Body of pancreas (tissue), 4 donors: Measurements from ENCODE around the gene ZC3H13. TPM values are rescaled to one million over a fixed set of nuclear protein-coding genes. Genes with fewer than 3 reads are reported as not detected.

Source experiments
- ATAC-seq: fragments of 150-250 bp; one replicate; pipeline ENCODE4 v1.9.1; 2016
- DNase-seq, 4 donors: peaks; one replicate each; pipeline ENCODE4 v3.0.0-alpha.2; 2019
- H3K27ac ChIP-seq, 4 donors: fragments of 200-600 bp; sonication (generic); 1 replicate in 3 of 4; 2 replicates in 1 of 4; pipeline versions ENCODE4 v1.5.1 to v1.6.1; 2016 to 2019; ENCODE audit warnings: mild to moderate bottlenecking in 1 of 4, mixed read lengths in 1 of 4, moderate library complexity in 1 of 4
- H3K27me3 ChIP-seq, 2 donors: fragments of 200-600 bp; sonication (generic); one replicate each; pipeline ENCODE4 v1.6.0; 2016; ENCODE audit warnings: mild to moderate bottlenecking in 1 of 2
- H3K36me3 ChIP-seq, 2 donors: fragments of 200-600 bp; sonication (generic); replicated peaks in 1 of 2; 2 replicates each; pipeline ENCODE4 v1.5.1; 2016; ENCODE audit warnings: low read depth in 2 of 2; ENCODE audit not compliant: insufficient read depth in 1 of 2
- H3K4me1 ChIP-seq: fragments of 200-600 bp; sonication (generic); one replicate; pipeline ENCODE4 v1.6.0; 2016
- H3K4me3 ChIP-seq, 2 donors: fragments of 200-600 bp; sonication (generic); 1 replicate in 1 of 2; 2 replicates in 1 of 2; pipeline ENCODE4 v1.5.1; 2016 to 2019
- H3K9me3 ChIP-seq, 3 donors: fragments of 200-600 bp; sonication (generic); 1 replicate in 2 of 3; 2 replicates in 1 of 3; pipeline ENCODE4 v1.5.1; 2016
- POLR2A ChIP-seq, 3 donors: fragments of 450-650 bp; IDR thresholded peaks; one replicate each; pipeline ENCODE4 v1.6.1; 2016; ENCODE audit warnings: antibody characterized with exemption in 3 of 3, mild to moderate bottlenecking in 2 of 3
- WGBS, 2 donors: methylation state at CpG; one replicate each; pipeline ENCODE4 v1.1.5; 2017; 5-methylcytosine and 5-hydroxymethylcytosine counted together
- intact Hi-C: fragments of 100-400 bp; cut with DNase I; formaldehyde crosslinking; loops from one replicate; pipeline ENCODE4 v1.15.1; 2023
- total RNA-seq, 2 donors: library from RNA; depleted of rRNA; stranded (reverse); fragments of >200 nt; gene quantifications; one replicate each; pipeline ENCODE4 v1.1.0, GENCODE V29; 2016
- TF ChIP-seq, protein P1 (sequence below), 7 experiments: fragments of 450-650 bp in 4 of 7; fragments of 200-600 bp in 3 of 7; sonication (generic) in 3 of 7; IDR thresholded peaks; one replicate each; pipeline ENCODE4 v1.5.1; 2016 to 2019; ENCODE audit warnings: antibody characterized with exemption in 7 of 7

The ZC3H13 gene
- total RNA-seq, 2 donors from 2014 or later, result 12.7 to 31.0 TPM

DNA sequence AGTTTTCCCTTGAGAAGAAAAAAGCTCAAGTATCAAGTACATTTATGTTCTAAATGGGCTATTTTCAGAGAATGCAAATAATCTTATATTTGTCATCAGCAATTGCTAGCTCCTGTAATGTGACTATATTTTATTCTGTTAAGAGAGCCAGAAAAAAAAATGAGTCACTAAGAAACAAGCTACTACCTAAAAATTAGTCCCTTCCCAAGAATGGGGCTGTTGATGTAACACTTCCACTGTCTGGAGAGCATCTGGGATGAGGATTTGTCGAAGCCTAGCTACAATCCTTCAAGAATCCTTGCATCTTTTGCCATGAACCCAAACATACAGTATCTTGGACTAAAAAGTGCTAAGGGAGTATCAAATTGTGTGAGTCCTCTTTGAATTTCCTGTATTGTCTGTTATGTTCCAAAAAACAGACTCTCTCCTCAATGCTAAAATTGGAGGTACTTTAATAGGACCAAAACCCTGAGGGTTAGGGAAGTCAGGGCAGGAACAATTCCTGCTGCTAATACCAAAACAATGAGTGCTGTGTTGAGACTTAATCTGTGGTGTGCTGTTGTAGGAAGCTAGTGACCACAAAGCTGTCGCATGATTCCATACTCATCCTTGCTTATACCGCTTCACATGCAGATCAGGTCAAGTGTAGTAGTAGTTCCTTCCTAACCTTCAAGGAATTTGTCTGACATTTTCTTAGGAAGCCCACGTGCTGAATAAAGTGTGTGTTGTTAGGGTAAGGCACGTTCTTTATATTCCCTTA, 4.9 kb upstream of the ZC3H13 start:
- Histone ChIP-seq H3K27me3 (peaks cover 0 to 4% of the 10 kb centered on the region in 2 donors), H3K27ac (no peak overlapping the region), H3K9me3 (no peaks in the 10 kb centered on the region), H3K4me1 (peaks cover 8% of the 10 kb centered on the region), H3K36me3 (no peaks in the 10 kb centered on the region), H3K4me3 (no peak overlapping the region)
- TF ChIP-seq POLR2A (IDR thresholded peaks at IDR 0.05), result no peak
- TF ChIP-seq, protein P1, sequence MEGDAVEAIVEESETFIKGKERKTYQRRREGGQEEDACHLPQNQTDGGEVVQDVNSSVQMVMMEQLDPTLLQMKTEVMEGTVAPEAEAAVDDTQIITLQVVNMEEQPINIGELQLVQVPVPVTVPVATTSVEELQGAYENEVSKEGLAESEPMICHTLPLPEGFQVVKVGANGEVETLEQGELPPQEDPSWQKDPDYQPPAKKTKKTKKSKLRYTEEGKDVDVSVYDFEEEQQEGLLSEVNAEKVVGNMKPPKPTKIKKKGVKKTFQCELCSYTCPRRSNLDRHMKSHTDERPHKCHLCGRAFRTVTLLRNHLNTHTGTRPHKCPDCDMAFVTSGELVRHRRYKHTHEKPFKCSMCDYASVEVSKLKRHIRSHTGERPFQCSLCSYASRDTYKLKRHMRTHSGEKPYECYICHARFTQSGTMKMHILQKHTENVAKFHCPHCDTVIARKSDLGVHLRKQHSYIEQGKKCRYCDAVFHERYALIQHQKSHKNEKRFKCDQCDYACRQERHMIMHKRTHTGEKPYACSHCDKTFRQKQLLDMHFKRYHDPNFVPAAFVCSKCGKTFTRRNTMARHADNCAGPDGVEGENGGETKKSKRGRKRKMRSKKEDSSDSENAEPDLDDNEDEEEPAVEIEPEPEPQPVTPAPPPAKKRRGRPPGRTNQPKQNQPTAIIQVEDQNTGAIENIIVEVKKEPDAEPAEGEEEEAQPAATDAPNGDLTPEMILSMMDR (IDR thresholded peaks at IDR 0.05), result no peak
- no peak for DNase-seq
- intact Hi-C loops, result loop anchor here (10.0 kb wide), 1 partner anchor 67 kb away; no protein-coding TSS in a partner anchor
- 61% methylated on average over 5 of the region's 5 CpGs for WGBS, 2 donors
- no peak for ATAC-seq

- intact Hi-C loops, result loop anchor here (10.0 kb wide), 1 partner anchor 71 kb away; no protein-coding TSS in a partner anchor
- WGBS, 2 donors, result 14 to 23% methylated on average over 18 of the region's 18 CpGs
- Histone ChIP-seq H3K9me3 (no peaks in the 10 kb centered on the region), H3K4me3 (peak overlapping the region; percentile 8 to 89), H3K27me3 (peaks cover 0 to 4% of the 10 kb centered on the region in 2 donors), H3K27ac (peak overlapping the region in 3 of 4 donors; percentile 77 to 94 (median 91)), H3K4me1 (peaks cover 27% of the 10 kb centered on the region), H3K36me3 (no peaks in the 10 kb centered on the region)
- TF ChIP-seq, protein P1 (IDR thresholded peaks at IDR 0.05), result no peak
- TF ChIP-seq POLR2A (IDR thresholded peaks at IDR 0.05), result no peak
- ATAC-seq (no peak), DNase-seq (no peak)
These were observed 841 bp upstream of the ZC3H13 start for GRCh38 chr13:46053162-46054012.

DNA sequence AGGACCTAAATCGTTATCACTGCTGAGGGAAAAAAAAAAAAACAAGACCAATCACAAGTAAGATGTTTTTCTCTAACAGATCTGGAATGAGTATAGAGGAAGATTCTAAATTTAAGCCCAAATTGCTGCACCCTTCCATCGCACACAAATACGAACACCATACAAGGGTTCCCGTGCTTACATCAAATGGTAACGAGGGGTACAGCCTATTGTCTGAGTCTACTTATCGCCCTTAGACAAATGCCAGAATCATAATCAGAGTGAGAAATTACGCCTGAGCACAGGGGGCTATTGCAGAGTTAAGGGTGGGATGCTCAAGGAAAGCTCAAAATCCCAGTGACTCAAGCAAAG, 603 bp downstream of the ZC3H13 start:
- 1% methylated on average over 7 of the region's 7 CpGs for WGBS, 2 donors
- intact Hi-C loops, result loop anchor here (10.0 kb wide), 1 partner anchor 73 kb away; no protein-coding TSS in a partner anchor

DNA sequence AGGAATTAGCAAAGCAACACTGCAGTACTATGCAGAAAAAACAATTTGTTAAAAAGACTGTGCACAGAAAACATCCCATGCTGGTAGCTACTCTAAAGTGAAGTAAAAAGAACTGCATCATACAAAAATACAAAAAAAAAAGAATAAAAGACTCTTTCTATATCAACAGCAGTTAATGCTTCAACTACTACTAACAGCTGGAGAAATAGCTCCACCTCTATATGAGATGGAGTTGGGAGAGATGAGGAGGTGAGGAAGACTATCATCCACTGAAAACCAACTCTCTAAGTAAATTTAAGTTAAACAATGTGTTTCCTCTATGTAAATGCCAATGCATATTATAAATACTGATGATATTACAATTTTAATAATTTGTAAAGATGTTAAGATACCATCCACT, 1.8 kb downstream of the ZC3H13 start:
- no peaks in the 10 kb centered on the region for H3K9me3 ChIP-seq
- intact Hi-C loops, result loop anchor here (10.0 kb wide), 1 partner anchor 74 kb away; no protein-coding TSS in a partner anchor
- H3K36me3 ChIP-seq, result no peaks in the 10 kb centered on the region
- H3K4me3 ChIP-seq, result no peak overlapping the region
- TF ChIP-seq POLR2A (IDR thresholded peaks at IDR 0.05), result no peak
- TF ChIP-seq, protein P1 (IDR thresholded peaks at IDR 0.05), result no peak
- no peak for DNase-seq
- peaks cover 27% of the 10 kb centered on the region for H3K4me1 ChIP-seq
- H3K27me3 ChIP-seq, result no peaks in the 10 kb centered on the region
- H3K27ac ChIP-seq, result no peak overlapping the region
- ATAC-seq, result no peak

More for the DNA sequence above, 603 bp downstream of the ZC3H13 start:
- no peak for DNase-seq
- peak overlapping the region; percentile 69 to 89 for H3K4me3 ChIP-seq
- H3K4me1 ChIP-seq, result peaks cover 27% of the 10 kb centered on the region
- peak; percentile 12 for ATAC-seq
- TF ChIP-seq, protein P1 (IDR thresholded peaks at IDR 0.05), result no peak
- H3K36me3 ChIP-seq, result no peaks in the 10 kb centered on the region
- H3K27ac ChIP-seq, result peak overlapping the region; percentile 12 to 94 (median 84)
- peaks cover 0 to 4% of the 10 kb centered on the region in 2 donors for H3K27me3 ChIP-seq
- H3K9me3 ChIP-seq, result no peaks in the 10 kb centered on the region
